ENCODE data around the gene GGTLC3.
"Not testable (repeated sequence)": the region's sequence is repeated elsewhere in the genome, so short reads cannot be mapped to it uniquely, and the experiment has no call there.

GRCh38 chr22:18539994-18540393 is 22.0 kb upstream of the GGTLC3 start:
- not testable (repeated sequence) for TF ChIP-seq CTCF (conservative IDR thresholded peaks at IDR 0.05; ENCODE audit: low read length); EZH2phosphoT487 (IDR thresholded peaks at IDR 0.05; ENCODE audit: borderline replicate concordance, low read depth, low read length)
